HepG2 (cell line): ENCODE data around the gene GADD45GIP1. TPM values are rescaled to one million over a fixed set of nuclear protein-coding genes. Genes with fewer than 3 reads are reported as not detected.

Experiments used
- DR1 ChIP-seq: sonication (generic); formaldehyde crosslinking; IDR thresholded peaks from 2 replicates; pipeline ENCODE4 v1.8.0; 2021; ENCODE audit warnings: mild to moderate bottlenecking, missing genetic modification reagents, inconsistent platforms
- FOSL2 ChIP-seq: sonication (generic); formaldehyde crosslinking; IDR thresholded peaks from 2 replicates; pipeline ENCODE4 v1.4.0; 2020; ENCODE audit warnings: missing genetic modification reagents
- GABPB1 ChIP-seq: IDR thresholded peaks from 2 replicates; pipeline ENCODE4 v1.6.1; 2016; ENCODE audit warnings: mild to moderate bottlenecking, missing genetic modification reagents, moderate library complexity, missing compliant biosample characterization
- MXD1 ChIP-seq: sonication (generic); formaldehyde crosslinking; IDR thresholded peaks from 2 replicates; pipeline ENCODE4 v1.4.0; 2020; ENCODE audit warnings: mild to moderate bottlenecking, missing genetic modification reagents
- MXI1 ChIP-seq: IDR thresholded peaks from 3 replicates; pipeline ENCODE4 v1.6.1; 2012; ENCODE audit warnings: low read depth, low read length, inconsistent platforms, borderline replicate concordance
- PAXIP1 ChIP-seq: sonication (generic); formaldehyde crosslinking; conservative IDR thresholded peaks from 2 replicates; pipeline ENCODE4 v1.4.0; 2020; ENCODE audit warnings: mild to moderate bottlenecking, missing genetic modification reagents, moderate library complexity
- SIN3A ChIP-seq: IDR thresholded peaks from 2 replicates; pipeline ENCODE4 v1.6.1; 2011; ENCODE audit warnings: low read depth, mild to moderate bottlenecking, control low read depth, low read length, borderline replicate concordance
- TRIM24 ChIP-seq: sonication (generic); formaldehyde crosslinking; IDR thresholded peaks from 2 replicates; pipeline ENCODE4 v1.8.0; 2022; ENCODE audit warnings: mild to moderate bottlenecking, missing genetic modification reagents
- WIZ ChIP-seq: sonication (generic); formaldehyde crosslinking; IDR thresholded peaks from 2 replicates; pipeline ENCODE4 v1.5.1; 2020; ENCODE audit warnings: mild to moderate bottlenecking, missing genetic modification reagents
- ZBTB25 ChIP-seq: IDR thresholded peaks from 2 replicates; pipeline ENCODE4 v1.6.1; 2018; ENCODE audit warnings: missing genetic modification reagents
- ZNF33B ChIP-seq: sonication (generic); formaldehyde crosslinking; IDR thresholded peaks from 2 replicates; pipeline ENCODE4 v1.5.1; 2020; ENCODE audit warnings: mild to moderate bottlenecking, missing genetic modification reagents
- ZNF678 ChIP-seq: sonication (generic); formaldehyde crosslinking; IDR thresholded peaks from 2 replicates; pipeline ENCODE4 v1.4.0; 2020; ENCODE audit warnings: mild to moderate bottlenecking, missing genetic modification reagents
- ZNF747 ChIP-seq: sonication (generic); formaldehyde crosslinking; IDR thresholded peaks from 2 replicates; pipeline ENCODE4 v1.8.1; 2023; ENCODE audit warnings: missing genetic modification reagents, mild to moderate bottlenecking, borderline replicate concordance
- ZNF766 ChIP-seq: sonication (generic); formaldehyde crosslinking; IDR thresholded peaks from 2 replicates; pipeline ENCODE4 v1.5.0; 2020; ENCODE audit warnings: missing genetic modification reagents, borderline replicate concordance
- polyA plus RNA-seq, 8 experiments: library from polyadenylated mRNA; depleted of rRNA in 3 of 8; stranded (reverse) in 7 of 8; unstranded in 1 of 8; fragments of >200 nt; fragmentation: Illumina TruSeq in 4 of 8; extraction: Trizol in 4 of 8; gene quantifications; 2 replicates each; pipeline versions ENCODE4 v1.2.1 to v1.2.3, GENCODE V29; 2011 to 2016; ENCODE audit warnings: low read depth in 4 of 8, missing spikeins in 1 of 8, mixed read lengths in 1 of 8; ENCODE audit not compliant: insufficient read depth in 1 of 8
- total RNA-seq, 5 experiments: library from RNA; depleted of rRNA; stranded (reverse); fragments of >200 nt; fragmentation: Illumina TruSeq; extraction: Trizol; gene quantifications; 2 replicates each; pipeline ENCODE4 v1.2.3, GENCODE V29; 2016; ENCODE audit warnings: low read depth in 1 of 5
- TF ChIP-seq, protein P1 (sequence below): sonication (generic); formaldehyde crosslinking; IDR thresholded peaks from 2 replicates; pipeline ENCODE4 v1.4.0; 2020; ENCODE audit warnings: missing genetic modification reagents, borderline replicate concordance
- TF ChIP-seq, protein P2 (sequence below): sonication (generic); formaldehyde crosslinking; IDR thresholded peaks from 2 replicates; pipeline ENCODE4 v1.4.0; 2020; ENCODE audit warnings: missing genetic modification reagents

Gene GADD45GIP1
- total and polyA plus RNA-seq, 2 of the 13 experiments (the other 11 are each of a cell fraction or from before 2014, with no cell fraction given), result 24.6 to 30.7 TPM

- TF ChIP-seq ZNF33B (no peak), MXD1 (no peak), ZNF747 (CRISPR knock-in tag) (0 out of 2 replicates have a peak, but pooled peaks have one; percentile 1), MXI1 (no peak), ZNF766 (no peak), DR1 (CRISPR knock-in tag) (no peak), TRIM24 (CRISPR knock-in tag) (no peak), PAXIP1 (CRISPR knock-in tag) (no peak), SIN3A (no peak), FOSL2 (CRISPR knock-in tag) (0 out of 2 replicates have a peak, but pooled peaks have one; percentile 3), GABPB1 (CRISPR knock-in tag) (peak; percentile 10; the same call in 1 of the 2 replicates), ZBTB25 (no peak; the same call in 1 of the 2 replicates), ZNF678 (CRISPR knock-in tag) (no peak), WIZ (CRISPR knock-in tag) (no peak)
- TF ChIP-seq, protein P1, sequence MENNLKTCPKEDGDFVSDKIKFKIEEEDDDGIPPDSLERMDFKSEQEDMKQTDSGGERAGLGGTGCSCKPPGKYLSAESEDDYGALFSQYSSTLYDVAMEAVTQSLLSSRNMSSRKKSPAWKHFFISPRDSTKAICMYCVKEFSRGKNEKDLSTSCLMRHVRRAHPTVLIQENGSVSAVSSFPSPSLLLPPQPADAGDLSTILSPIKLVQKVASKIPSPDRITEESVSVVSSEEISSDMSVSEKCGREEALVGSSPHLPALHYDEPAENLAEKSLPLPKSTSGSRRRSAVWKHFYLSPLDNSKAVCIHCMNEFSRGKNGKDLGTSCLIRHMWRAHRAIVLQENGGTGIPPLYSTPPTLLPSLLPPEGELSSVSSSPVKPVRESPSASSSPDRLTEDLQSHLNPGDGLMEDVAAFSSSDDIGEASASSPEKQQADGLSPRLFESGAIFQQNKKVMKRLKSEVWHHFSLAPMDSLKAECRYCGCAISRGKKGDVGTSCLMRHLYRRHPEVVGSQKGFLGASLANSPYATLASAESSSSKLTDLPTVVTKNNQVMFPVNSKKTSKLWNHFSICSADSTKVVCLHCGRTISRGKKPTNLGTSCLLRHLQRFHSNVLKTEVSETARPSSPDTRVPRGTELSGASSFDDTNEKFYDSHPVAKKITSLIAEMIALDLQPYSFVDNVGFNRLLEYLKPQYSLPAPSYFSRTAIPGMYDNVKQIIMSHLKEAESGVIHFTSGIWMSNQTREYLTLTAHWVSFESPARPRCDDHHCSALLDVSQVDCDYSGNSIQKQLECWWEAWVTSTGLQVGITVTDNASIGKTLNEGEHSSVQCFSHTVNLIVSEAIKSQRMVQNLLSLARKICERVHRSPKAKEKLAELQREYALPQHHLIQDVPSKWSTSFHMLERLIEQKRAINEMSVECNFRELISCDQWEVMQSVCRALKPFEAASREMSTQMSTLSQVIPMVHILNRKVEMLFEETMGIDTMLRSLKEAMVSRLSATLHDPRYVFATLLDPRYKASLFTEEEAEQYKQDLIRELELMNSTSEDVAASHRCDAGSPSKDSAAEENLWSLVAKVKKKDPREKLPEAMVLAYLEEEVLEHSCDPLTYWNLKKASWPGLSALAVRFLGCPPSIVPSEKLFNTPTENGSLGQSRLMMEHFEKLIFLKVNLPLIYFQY (CRISPR knock-in tag), result no peak
- TF ChIP-seq, protein P2, sequence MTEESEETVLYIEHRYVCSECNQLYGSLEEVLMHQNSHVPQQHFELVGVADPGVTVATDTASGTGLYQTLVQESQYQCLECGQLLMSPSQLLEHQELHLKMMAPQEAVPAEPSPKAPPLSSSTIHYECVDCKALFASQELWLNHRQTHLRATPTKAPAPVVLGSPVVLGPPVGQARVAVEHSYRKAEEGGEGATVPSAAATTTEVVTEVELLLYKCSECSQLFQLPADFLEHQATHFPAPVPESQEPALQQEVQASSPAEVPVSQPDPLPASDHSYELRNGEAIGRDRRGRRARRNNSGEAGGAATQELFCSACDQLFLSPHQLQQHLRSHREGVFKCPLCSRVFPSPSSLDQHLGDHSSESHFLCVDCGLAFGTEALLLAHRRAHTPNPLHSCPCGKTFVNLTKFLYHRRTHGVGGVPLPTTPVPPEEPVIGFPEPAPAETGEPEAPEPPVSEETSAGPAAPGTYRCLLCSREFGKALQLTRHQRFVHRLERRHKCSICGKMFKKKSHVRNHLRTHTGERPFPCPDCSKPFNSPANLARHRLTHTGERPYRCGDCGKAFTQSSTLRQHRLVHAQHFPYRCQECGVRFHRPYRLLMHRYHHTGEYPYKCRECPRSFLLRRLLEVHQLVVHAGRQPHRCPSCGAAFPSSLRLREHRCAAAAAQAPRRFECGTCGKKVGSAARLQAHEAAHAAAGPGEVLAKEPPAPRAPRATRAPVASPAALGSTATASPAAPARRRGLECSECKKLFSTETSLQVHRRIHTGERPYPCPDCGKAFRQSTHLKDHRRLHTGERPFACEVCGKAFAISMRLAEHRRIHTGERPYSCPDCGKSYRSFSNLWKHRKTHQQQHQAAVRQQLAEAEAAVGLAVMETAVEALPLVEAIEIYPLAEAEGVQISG, result 0 out of 2 replicates have a peak, but pooled peaks have one; percentile 4
Observed at GRCh38 chr19:12938779-12939601, 18.0 kb downstream of the GADD45GIP1 start (continued).
